Right renal pelvis (tissue), 4 donors: Measurements from ENCODE around the gene STARD5. TPM values are rescaled to one million over a fixed set of nuclear protein-coding genes. Genes with fewer than 3 reads are reported as not detected.
"Not testable (repeated sequence)": the region's sequence is repeated elsewhere in the genome, so short reads cannot be mapped to it uniquely, and the experiment has no call there.

Source experiments
- DNase-seq, 4 donors: peaks; one replicate each; pipeline ENCODE4 v3.0.0-alpha.2; 2013; ENCODE audit warnings: low read depth in 4 of 4, low spot score in 3 of 4, missing footprints in 1 of 4
- polyA plus RNA-seq, 4 donors: library from polyadenylated mRNA; unstranded; fragments of 120-200 nt; gene quantifications; one replicate each; pipeline ENCODE4 v1.2.1, GENCODE V29; 2013; ENCODE audit not compliant: insufficient read length in 4 of 4

The STARD5 gene, protein sequence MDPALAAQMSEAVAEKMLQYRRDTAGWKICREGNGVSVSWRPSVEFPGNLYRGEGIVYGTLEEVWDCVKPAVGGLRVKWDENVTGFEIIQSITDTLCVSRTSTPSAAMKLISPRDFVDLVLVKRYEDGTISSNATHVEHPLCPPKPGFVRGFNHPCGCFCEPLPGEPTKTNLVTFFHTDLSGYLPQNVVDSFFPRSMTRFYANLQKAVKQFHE
- 1 to 10 TPM; 2.8 to 6.9 (median 3.9) TPM for polyA plus RNA-seq

DNA sequence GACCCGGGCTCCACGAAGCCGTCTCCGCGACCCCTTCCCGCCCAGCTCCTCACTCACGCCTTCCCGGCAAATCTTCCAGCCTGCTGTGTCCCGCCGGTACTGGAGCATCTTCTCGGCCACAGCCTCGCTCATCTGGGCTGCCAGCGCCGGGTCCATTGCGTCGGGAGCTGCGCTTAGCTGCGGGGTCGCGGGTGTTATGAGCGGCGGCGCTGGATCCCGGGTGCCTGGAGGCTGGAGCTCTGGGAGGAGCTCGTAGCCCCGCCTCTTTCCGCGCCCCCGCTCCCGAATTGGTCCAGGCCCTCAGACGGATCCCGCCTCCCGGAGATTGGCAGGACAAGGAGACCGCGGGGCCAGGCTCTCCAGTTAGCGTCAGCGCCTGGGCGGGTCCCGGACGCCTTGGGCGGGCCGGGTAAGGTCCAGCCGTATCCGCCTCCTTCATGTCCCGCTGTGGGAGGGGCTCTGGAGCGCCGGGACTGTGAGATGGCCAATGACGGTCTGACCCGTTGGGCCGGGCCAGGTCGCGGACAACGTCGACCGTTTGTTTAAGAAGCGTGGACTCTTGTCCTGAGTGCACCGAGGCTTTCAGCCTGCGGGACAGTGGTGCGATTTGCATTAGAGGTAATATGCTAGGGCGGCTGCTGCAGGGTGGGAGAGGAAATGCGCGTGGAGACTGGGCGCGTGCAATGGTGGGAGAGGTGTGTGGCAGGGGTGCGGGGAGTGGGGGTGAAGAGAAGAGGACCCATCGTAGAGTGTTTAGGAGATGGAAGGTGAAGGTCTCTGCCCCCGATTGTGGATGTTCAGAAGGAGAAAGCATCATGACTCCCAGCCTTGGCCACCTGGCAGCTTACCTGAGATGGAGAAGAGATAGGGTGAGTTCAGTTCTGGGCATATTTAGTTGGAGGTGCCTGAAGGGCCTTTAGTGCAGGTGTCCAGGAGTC is at the start of gene STARD5:
STARD5 (minus strand) TSS at position 198 of the 938 bp plus-strand sequence; CDS start at position 156, 42 bp downstream.
- DNase-seq = peak; percentile 89 to 97 (median 94)

DNA sequence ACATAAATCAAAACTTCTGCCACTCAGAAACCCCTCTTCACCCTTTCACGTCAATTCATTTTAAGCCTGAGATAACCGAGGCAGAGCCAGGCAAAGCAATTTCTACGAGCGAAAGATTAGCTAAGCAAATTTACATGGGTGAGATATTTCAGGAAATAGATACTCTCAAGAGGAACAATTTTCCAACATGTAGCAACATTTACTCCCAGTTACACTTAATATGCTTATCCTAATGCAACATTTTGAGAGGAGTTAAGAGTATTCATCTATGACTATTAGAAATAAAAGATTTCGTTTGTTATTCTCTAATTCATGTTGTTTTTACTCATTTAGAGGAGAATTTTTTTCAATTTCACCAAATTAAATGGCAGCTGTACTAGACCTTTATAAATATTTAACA is 49.2 kb upstream of the STARD5 start:
- DNase-seq = no peak

DNA sequence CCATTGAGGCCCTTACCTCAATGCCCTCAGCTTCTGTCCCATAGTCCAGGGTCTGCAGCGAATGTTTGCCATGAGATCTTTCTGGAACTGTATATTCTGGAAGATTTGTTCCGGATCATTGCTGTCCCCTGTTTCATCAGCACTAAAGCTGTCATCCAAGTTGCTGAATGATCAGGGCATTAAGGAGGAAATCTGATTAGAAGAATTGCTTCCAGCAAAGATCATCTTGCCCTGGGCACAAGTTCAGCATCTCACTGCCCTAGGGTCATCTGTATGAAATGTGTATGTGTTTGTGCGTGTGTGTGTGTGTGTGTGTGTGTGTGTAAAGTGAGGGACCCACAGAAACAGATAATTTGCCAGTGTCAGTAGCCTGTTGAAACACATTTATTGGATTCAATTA is 48.6 kb upstream of the STARD5 start:
- DNase-seq = no peak

DNA sequence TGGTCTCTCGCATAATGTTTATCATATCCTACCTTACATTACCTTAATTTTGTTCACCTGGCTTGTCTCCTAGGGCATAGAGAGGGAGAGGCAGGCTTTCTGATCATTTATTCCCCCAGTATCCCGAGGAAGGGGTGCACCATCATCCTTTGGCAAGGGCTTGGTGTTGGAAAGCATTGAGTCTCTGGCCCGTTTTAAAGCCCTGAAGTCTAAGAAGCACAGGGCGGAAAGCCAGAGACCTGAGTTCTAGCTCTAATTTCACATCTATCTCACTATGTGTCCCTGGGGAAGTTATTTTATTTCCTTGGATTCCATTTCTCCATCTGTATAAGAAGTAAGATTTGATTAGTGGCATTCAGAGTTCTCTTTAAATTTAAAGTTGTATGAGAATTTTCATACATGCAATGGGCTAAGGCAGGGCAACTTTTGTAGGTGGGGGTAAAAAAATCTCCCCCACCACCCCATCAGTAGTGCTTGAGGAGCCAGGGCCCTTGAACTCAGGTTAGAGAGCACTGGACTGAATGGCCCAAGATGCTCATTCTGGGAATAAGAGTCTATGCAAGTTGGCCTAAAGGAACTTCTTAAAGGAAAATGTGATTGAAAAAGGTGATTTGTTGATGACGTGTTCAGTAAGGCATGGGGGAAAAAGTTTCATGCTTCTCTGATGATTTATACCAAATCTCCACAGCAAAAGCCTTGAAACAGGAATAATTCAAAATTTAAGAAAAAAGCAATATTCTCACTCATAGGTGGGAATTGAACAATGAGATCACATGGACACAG is 40.0 kb upstream of the STARD5 start:
- DNase-seq = no peak

DNA sequence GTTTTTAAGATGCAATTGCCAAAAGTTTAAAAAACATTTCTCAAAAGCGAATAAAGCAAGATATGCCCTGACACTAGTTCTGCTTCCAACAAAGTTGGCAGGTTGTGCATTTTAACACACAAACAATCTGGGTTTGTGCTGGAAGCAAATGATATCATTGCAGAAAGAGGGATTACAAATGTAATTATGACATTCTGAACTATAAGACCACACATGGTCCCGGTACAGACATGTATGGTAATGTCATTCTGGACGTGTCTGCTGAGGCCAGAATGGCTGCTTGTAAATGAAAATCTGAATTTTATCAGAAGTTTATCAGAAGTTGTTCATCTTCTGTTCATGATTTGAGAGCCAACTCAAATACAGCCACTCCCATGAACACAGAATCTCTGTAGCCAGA is 39.3 kb upstream of the STARD5 start:
- DNase-seq = no peak

DNA sequence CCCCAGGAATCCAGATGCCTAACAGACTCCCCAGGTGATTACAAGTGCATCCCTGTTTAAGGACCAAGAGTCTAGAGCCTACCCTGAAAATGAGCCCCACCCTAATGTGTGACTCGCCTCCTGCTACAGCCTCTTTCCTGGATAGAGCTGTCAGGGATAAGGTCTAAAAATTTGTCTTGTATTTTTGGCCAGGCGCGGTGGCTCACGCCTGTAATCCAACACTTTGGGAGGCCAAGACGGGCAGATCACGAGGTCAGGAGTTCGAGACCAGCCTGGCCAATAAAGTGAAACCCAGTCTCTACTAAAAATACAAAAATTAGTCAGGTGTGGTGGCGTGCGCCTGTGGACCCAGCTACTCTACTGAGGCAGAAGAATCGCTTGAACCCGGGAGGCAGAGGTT is 38.8 kb upstream of the STARD5 start:
- DNase-seq = no peak

DNA sequence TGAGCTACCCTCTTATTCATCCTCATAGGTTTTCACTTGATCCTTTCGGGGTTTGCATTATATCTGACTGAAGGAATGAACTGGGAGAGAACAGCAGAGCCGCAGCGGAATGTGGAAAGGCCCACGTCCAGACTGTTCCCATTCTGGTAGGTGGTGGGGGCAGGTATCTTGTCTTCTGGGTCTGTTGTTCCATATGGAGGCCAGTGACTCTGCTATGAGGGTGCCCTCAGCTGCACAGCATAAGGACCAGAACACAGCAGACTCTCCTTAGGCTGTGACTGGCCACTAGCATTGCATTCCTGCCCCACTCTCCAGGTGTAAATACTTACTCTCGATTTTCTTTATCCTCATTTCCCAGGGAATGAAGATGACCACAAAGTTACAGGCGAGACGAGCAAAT is 38.0 kb upstream of the STARD5 start:
- DNase-seq = no peak

DNA sequence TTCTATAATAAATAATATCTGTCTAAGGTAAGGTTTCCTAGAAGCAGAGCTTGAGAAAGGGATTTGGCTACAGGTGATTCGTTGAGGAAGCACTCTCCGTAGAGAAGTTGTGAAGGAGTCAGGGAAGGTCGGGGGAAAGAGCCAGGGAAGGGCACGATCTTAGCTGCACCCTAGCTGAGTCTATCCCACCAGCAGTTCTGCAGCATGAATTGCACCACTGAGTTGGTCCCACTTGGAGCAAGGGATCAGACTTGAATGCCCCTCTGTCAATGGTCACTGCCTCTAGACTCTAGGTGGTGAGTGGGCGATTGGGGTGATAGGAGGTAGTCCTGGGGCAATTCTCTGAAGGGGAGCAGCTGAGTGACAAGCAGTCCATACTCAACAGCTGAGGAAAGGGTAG is 36.5 kb upstream of the STARD5 start:
- no peak for DNase-seq

DNA sequence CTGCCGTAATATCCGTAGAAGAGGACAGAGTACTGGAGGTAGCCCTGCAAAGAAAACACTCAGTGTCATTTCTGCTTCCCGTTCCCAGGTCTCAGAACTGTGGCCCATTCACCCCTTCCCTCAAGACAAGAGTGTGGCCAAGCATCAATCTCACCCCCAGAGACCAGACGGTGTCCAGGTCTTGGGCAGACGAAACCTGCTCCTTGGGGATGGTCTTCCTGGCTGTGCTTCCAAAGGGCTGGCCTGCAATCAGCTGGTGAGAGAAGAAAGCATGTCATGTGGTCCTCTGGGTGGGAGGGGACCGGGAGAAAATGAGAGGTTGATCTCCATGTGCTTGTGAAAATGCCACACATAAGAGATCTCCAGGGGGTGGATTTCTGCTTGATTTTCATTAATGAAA is 34.3 kb upstream of the STARD5 start:
- no peak for DNase-seq

DNA sequence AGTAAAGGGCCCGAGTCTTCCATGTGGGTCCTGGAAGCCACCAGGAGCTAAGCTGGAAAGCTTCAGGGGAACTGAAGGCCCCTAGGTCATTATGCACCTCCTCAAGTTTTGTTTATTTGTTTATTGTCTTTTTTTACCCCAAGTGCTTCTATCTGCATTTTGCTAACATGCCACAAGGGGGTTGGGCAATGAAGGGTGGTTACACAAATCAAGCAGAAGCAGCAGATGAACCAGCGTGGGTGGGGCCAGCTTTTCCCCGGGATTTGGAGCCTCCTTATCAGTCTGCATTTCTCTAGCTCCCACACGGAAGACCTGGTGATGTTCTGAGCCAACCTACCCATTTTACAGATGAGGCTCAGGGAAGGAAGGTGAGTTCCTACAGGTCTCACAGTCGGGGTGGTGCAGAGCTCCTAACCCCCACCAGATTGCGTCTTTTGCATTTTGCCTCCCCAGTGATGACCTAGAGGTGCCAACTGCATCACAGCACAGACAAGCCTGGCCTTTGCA is 33.3 kb upstream of the STARD5 start:
- no peak for DNase-seq

DNA sequence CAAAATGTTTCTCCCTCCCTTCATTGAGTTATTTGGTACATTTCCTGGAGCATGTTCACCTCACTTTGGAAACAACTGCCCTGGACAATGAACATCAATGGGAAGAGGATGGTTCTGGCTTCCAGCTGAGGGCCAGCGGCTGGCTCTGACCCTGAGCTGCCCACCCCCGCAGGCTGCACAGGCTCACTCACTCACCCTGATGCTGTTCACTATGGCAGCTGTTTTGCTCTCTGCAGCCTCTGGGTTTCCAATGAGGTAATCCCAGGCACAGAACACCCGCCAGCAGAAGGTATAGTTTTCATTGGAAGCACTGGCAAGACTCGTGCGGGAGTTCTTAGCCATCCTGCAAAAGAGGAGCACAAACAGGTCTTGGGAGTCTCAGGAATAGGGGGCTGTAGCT is 32.3 kb upstream of the STARD5 start:
- no peak for DNase-seq

DNA sequence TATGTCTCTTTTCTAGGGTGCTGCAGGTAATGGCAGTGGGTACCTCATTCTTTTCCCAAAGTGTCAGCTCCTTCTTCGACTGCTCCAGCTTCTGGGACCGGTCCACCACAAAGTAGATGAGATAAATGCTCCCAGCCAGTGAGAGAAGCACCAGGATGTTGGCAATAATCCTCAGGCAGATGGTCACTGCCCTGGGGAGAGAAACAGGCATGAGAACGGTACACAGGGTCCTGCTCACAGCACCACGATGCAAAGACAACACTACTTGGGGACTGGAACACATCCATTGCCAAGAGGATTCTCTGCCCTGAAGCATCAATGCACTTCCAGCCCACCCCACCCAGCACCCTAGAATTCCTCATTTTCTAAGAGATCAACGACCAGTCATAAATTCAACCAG is 27.7 kb upstream of the STARD5 start:
- no peak for DNase-seq

DNA sequence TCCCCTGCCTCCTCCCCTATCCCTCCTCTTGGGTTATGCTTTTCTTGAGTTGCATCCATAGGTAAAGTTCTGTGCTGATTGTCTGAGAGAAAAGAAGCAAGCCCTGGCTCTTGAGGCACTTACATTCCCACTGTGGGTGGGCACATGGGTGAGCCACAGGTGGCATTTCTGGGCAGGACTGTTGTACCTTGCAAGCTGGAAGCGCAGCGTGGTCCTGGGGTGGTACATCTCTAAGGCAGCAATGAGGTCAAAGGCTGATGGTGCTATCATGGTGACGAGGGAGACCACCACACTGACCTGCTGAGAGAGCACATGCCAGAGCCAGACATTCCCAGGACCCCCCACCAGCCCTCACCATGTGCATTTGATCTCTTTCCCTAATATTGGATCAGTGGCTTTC is 25.3 kb upstream of the STARD5 start:
- DNase-seq = no peak

DNA sequence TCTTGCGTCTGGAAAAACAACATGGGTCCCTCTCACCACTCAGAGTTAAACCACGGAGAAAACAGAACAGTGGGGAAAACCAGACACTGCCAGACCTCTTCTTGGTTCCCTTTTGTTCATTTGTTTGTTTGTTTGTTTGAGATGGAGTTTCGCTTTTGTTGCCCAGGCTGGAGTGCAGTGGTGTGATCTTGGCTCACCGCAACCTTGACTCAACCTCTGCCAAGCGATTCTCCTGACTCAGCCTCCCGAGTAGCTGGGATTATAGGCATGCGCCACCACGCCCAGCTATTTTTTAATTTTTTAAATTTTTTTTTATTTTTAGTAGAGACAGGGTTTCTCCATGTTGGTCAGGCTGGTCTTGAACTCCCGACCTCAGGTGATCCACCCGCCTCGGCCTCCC is 24.8 kb upstream of the STARD5 start:
- DNase-seq = not testable (repeated sequence)

DNA sequence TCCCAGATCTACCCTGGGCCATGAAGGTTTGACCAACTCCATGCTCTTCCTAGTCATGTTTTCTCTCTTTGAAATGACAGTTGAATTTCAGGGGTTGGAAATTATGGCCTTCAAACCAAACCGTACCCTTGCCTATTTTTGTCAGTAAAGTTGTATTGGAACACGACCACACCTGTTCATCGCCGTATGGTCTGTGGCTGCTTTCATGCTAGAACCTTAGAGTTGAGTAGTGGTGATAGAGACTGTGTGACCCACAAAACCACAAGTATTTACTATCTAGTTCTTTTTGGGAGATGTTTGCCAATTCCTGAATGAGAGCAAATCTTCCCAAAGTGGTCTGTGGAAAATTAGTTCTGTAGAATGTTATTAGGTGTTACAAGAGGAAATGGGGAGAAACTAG is 24.0 kb upstream of the STARD5 start:
- no peak for DNase-seq

DNA sequence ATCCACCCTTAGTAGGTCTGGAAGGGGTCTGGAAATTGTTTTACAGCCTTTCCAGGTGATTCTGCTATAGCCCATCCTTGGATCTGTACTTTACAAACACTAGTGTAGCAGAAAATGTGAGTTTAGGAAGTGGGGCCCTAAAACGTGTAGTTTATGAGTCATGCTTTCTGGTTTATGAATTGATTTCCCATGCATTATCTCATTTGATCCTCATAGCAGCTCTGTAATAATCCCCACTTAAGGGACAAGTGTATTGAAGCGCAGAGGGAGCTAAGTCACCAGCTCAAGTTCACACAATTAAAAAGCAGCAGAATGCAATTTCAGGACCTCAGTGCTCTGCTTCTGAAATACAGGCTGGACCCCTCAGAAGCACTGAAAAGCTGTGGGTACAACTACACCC is 22.7 kb upstream of the STARD5 start:
- DNase-seq = no peak

DNA sequence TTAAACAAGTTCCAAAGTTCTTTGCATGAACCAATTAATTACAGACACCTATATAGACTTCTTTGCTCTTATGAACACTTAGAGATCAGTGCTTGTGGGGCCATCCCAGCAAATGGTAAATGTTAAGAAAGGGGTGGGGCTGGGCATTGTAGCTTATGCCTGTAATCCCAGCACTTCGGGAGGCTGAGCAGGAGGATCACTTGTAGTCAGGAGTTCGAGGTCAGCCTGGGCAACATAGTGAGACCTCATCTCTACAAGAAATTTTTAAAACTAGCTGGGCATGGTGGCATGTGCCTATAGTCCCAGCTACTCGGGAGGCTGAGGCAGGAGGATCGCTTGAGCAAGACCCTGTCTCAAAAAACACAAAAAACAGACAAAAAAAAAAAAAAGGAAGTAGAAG is 19.4 kb upstream of the STARD5 start:
- DNase-seq = no peak

DNA sequence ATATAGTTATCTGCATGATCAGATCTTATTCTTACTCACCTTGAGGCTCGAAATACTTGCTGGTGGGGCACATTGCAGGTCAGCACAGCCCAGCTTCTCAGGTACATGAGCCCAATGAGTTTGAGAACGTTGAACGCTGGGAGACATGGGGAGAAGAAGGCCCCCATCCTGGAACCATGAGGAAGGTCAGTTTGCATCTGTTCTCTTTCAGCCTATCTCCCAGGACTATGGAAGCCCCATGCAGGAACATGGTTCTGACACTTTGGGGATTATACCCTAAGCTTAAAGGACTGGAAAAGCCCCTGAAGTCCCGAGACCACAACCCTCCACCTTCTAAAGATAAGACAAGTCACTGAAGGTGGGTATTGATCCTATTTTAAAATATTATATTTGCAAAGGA is 17.4 kb upstream of the STARD5 start:
- DNase-seq = no peak

DNA sequence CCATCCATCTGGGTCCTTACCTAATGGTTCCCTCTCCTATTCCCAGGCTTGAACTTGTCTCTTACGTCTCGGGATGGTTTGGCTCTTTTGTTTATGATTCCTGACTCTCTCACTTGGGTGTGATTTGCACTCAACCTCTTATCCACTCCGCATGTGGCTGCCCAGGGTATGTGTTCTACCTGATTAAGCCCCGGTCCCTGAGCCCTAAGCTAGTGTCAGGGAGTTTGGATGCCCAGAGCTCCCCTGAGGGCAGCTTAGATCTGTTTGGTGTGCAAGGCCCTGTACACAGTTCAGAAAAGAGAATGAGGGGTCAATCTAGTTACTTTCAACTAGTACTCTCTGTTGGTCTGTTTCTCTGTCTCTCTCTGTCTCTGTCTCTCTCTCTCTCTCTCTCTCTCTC is 15.9 kb upstream of the STARD5 start:
- DNase-seq = no peak

DNA sequence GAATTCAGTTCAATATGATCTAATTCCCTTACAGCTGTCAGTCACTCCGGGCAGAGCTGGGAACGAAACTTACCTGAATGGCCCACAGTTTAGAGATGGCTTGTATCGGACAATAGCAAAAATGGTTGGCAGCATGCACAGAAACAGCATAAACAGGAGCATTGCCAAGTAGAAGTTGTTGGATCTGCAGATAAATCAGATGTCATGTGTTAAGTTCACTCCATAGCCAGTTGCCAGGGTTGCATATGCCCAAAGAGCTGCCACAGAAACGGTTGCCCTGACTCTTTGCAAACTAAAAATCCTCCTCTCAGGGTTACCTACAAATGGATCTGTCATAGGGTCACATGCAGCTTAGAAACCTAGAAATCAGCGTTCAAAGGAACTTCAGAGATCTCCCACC is 15.4 kb upstream of the STARD5 start:
- DNase-seq = no peak
